Loucy (cell line): ENCODE data around the gene HELZ.

Experiments used
- H2AFZ ChIP-seq: fragments of 200-600 bp; sonication (generic); 2 replicates; pipeline ENCODE4 v1.6.0; 2016; ENCODE audit warnings: antibody characterized with exemption, mild to moderate bottlenecking, low read length, moderate library complexity
- H3F3A ChIP-seq: fragments of 200-600 bp; 2 replicates; pipeline ENCODE4 v1.6.0; 2016; ENCODE audit warnings: antibody characterized with exemption, low read depth, mild to moderate bottlenecking
- H3K27me3 ChIP-seq: fragments of 200-600 bp; sonication (generic); 2 replicates; pipeline ENCODE4 v1.6.1; 2014; ENCODE audit warnings: low read length, mild to moderate bottlenecking; ENCODE audit not compliant: insufficient read depth, poor library complexity, severe bottlenecking
- H3K36me3 ChIP-seq: fragments of 200-600 bp; sonication (generic); 2 replicates; pipeline ENCODE4 v1.6.1; 2016; ENCODE audit warnings: low read length; ENCODE audit not compliant: insufficient read depth
- H3K4me1 ChIP-seq: fragments of 200-600 bp; sonication (generic); 2 replicates; pipeline ENCODE4 v1.5.1; 2014; ENCODE audit warnings: low read length, mild to moderate bottlenecking; ENCODE audit not compliant: insufficient read depth, poor library complexity, severe bottlenecking
- H3K4me2 ChIP-seq: fragments of 200-600 bp; sonication (generic); 2 replicates; pipeline ENCODE4 v1.6.0; 2014; ENCODE audit warnings: antibody characterized with exemption, low read length, low read depth, mild to moderate bottlenecking; ENCODE audit not compliant: poor library complexity, severe bottlenecking
- H3K4me3 ChIP-seq: fragments of 200-600 bp; sonication (generic); 2 replicates; pipeline ENCODE4 v1.5.1; 2014; ENCODE audit warnings: low read length, mild to moderate bottlenecking, mixed read lengths; ENCODE audit not compliant: poor library complexity, severe bottlenecking
- H3K79me2 ChIP-seq: fragments of 200-600 bp; sonication (generic); 2 replicates; pipeline ENCODE4 v1.6.1; 2014; ENCODE audit warnings: low read length; ENCODE audit not compliant: insufficient read depth
- H3K9ac ChIP-seq: fragments of 200-600 bp; sonication (generic); 2 replicates; pipeline ENCODE4 v1.6.0; 2014; ENCODE audit warnings: mild to moderate bottlenecking, low read depth, low read length, moderate library complexity; ENCODE audit not compliant: poor library complexity, severe bottlenecking
- H3K9me2 ChIP-seq: fragments of 200-600 bp; sonication (generic); replicated peaks from 2 replicates; pipeline ENCODE4 v1.6.1; 2016; ENCODE audit warnings: low read depth, low read length, mixed read lengths
- H3K9me3 ChIP-seq: fragments of 200-600 bp; sonication (generic); 2 replicates; pipeline ENCODE4 v1.6.1; 2014; ENCODE audit warnings: mild to moderate bottlenecking, antibody characterized with exemption, low read length, low read depth; ENCODE audit not compliant: insufficient read depth
- H4K20me1 ChIP-seq: fragments of 200-600 bp; sonication (generic); 2 replicates; pipeline ENCODE4 v1.6.0; 2014; ENCODE audit warnings: antibody characterized with exemption, low read length, mild to moderate bottlenecking; ENCODE audit not compliant: insufficient read depth, poor library complexity, severe bottlenecking
- CTCF ChIP-seq: fragments of 200-600 bp; sonication (generic); conservative IDR thresholded peaks from 2 replicates; pipeline ENCODE4 v1.5.1; 2014; ENCODE audit warnings: mild to moderate bottlenecking, antibody characterized with exemption, low read length
- EZH2phosphoT487 ChIP-seq: fragments of 200-600 bp; IDR thresholded peaks from 2 replicates; pipeline ENCODE4 v1.6.1; 2018; ENCODE audit warnings: antibody characterized with exemption, mild to moderate bottlenecking, moderate library complexity, borderline replicate concordance

Gene HELZ

GRCh38 chr17:67171560-67171959 is 73.4 kb downstream of the HELZ start:
- TF ChIP-seq EZH2phosphoT487 = no peak
- no peak for TF ChIP-seq CTCF
- Histone ChIP-seq H3F3A (no peaks in the 10 kb centered on the region), H3K27me3 (no peaks in the 10 kb centered on the region), H3K79me2 (no peaks in the 10 kb centered on the region), H3K4me3 (no peak overlapping the region), H2AFZ (no peak overlapping the region), H3K9me2 (no peaks in the 10 kb centered on the region), H4K20me1 (no peaks in the 10 kb centered on the region), H3K4me2 (no peak overlapping the region), H3K4me1 (no peaks in the 10 kb centered on the region), H3K9me3 (no peaks in the 10 kb centered on the region), H3K36me3 (peaks cover 29% of the 10 kb centered on the region; the same call in 1 of the 2 replicates), H3K9ac (no peak overlapping the region)

- Histone ChIP-seq H3K4me1 (no peaks in the 10 kb centered on the region), H3K4me2 (no peak overlapping the region), H2AFZ (no peak overlapping the region), H3F3A (no peaks in the 10 kb centered on the region), H3K9ac (no peak overlapping the region), H3K36me3 (peaks cover 39% of the 10 kb centered on the region; the same call in 1 of the 2 replicates), H3K4me3 (no peak overlapping the region), H3K9me3 (no peaks in the 10 kb centered on the region), H3K9me2 (no peaks in the 10 kb centered on the region), H4K20me1 (no peaks in the 10 kb centered on the region), H3K79me2 (no peaks in the 10 kb centered on the region), H3K27me3 (no peaks in the 10 kb centered on the region)
- no peak for TF ChIP-seq EZH2phosphoT487
- TF ChIP-seq CTCF = no peak
Observed at GRCh38 chr17:67168496-67168895, 76.5 kb downstream of the HELZ start.

GRCh38 chr17:67165201-67165600 is 79.8 kb downstream of the HELZ start:
- no peaks in the 10 kb centered on the region for H3K9me2 ChIP-seq
- H3K36me3 ChIP-seq = peaks cover 53% of the 10 kb centered on the region; the same call in 1 of the 2 replicates
- no peak overlapping the region for H2AFZ ChIP-seq
- no peak overlapping the region for H3K4me3 ChIP-seq
- no peak for TF ChIP-seq CTCF
- TF ChIP-seq EZH2phosphoT487 = no peak
- H3K9ac ChIP-seq = no peak overlapping the region
- H3K4me1 ChIP-seq = no peaks in the 10 kb centered on the region
- H3K4me2 ChIP-seq = no peak overlapping the region
- H4K20me1 ChIP-seq = no peaks in the 10 kb centered on the region
- H3K9me3 ChIP-seq = no peaks in the 10 kb centered on the region
- H3F3A ChIP-seq = no peaks in the 10 kb centered on the region
- no peaks in the 10 kb centered on the region for H3K27me3 ChIP-seq
- H3K79me2 ChIP-seq = no peaks in the 10 kb centered on the region
